RPMI8226 (cell line): ENCODE measurements around the gene OR2T6.
"Not testable (repeated sequence)": the region's sequence is repeated elsewhere in the genome, so short reads cannot be mapped to it uniquely, and the experiment has no call there.

Source experiments
- DNase-seq: peaks from one replicate; pipeline ENCODE4 v3.0.0-alpha.2; 2015

OR2T6 gene, protein sequence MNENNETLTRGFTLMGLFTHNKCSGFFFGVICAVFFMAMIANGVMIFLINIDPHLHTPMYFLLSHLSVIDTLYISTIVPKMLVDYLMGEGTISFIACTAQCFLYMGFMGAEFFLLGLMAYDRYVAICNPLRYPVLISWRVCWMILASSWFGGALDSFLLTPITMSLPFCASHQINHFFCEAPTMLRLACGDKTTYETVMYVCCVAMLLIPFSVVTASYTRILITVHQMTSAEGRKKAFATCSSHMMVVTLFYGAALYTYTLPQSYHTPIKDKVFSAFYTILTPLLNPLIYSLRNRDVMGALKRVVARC

DNA sequence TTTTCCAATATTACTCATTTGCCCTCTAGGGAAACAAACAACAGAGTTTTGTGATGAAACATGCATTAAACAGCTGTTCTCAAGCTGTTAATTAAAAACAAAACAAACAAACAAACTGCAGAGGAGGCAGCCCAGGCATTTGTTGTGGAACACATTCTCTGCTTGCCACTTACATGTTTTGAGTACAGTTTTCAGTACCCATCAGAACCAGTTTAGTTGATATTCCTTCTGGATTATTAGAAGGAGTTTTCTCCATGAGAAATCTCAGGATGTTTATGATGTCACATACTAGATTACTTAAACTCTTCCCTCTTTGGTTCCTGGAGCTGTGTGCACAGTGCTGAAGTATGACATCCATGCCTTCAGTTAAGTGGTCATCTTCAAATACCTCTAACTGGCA lies at the start of gene OR2T6:
OR2T6 (plus strand) TSS at position 301 of the 400 bp plus-strand sequence. CDS start 11,863 bp downstream, outside the sequence.
- no peak for DNase-seq

DNA sequence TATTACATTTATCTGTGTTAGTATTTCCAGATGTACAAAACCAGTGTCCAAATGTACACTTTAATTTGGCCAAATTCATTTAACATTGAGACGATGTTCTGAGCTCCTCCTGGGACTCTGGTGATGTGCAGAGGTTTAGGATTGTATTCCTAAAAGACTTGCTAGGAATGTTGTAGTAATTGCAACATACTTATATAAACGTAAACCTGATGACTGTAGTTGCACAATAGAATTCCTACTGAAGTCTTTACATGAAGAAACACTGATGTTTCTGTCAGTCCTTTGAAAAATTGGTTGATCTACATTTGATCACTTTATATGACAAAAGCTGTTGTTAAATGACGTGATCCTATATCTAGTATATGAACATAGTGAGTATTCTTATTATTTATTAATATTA lies 32.1 kb upstream of the OR2T6 start:
- no peak for DNase-seq

DNA sequence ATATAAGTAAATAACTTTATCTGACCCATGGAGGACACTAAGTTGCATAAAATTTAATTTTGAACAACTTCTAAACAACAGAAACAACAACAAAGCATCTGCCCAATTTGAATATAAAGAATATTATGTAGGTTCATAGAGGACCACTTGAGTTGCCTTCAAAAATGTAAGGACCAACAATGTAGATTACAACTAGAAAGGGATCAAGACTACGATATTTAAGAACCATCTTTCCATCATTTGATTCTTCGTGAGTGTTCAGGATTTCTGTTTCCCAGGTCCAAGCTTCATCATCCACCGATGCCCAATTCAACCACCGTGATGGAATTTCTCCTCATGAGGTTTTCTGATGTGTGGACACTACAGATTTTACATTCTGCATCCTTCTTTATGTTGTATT lies 27.1 kb upstream of the OR2T6 start, which contains the start of gene OR14C36:
OR14C36 (plus strand) TSS at position 301 of the 400 bp plus-strand sequence; CDS start at position 301, 0 bp downstream.
- DNase-seq: no peak

DNA sequence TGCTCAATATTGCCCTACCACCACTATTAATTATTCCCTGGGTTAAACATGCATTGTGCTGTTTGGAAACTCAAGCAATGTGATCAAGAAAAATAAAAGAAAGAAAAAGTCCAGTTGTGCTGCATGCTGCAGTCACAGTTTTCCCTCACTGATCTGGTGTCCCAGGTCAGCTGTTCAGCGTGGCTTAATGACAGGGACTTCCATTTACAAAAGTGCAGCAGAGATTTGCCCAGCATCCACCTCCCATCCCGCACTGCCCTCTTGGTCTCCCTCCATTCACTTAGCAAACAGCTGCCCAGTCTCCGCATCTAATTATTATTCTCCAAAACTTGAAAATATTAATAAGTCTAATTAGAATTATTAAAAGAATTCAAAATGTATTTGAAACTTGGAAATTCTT lies 16.1 kb upstream of the OR2T6 start:
- DNase-seq: no peak

DNA sequence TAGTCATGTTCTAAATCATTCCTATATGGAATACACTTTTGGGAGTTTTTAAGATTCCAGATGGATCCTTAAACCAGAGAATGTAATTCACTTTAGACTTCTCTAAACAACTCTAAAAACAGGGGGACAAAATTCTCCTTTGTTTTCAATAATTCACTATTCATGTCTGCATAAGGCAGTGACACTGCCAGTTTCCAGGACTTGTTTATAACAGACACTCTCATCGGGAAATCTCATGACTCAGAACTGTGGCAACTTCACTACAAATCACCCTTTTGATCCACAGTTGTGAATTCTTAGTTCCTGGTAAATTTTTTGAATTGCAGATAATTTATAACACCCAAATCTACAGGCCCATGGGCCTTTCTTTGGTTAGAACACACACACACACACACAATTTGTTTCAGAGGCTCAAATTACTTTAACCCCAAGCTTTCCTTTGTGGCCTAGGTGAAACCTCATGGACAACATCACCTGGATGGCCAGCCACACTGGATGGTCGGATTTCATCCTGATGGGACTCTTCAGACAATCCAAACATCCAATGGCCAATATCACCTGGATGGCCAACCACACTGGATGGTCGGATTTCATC lies 14.3 kb upstream of the OR2T6 start, which contains the start of gene OR2T4:
OR2T4 (plus strand) TSS at position 545 of the 595 bp plus-strand sequence; CDS start at position 545, 0 bp downstream.
- no peak for DNase-seq

DNA sequence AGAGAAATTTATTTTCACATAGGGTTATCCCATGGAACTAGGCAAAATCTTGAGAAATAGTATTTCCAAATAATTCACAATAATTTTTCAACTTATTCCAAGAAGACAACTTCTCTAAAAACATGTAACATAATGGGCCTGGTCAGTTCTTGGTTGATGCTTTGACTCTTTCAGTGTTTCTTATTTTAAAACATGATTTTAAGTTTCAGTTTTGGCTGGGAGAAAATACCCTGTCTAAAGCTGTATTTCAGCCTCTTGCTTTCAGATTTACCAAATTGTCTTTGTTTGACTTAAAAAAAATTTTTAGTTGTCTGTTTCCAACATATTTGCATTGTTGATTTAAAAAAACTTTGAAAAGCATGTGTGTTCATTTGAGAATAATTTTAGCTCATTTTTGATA lies 8.9 kb upstream of the OR2T6 start:
- no peak for DNase-seq

DNA sequence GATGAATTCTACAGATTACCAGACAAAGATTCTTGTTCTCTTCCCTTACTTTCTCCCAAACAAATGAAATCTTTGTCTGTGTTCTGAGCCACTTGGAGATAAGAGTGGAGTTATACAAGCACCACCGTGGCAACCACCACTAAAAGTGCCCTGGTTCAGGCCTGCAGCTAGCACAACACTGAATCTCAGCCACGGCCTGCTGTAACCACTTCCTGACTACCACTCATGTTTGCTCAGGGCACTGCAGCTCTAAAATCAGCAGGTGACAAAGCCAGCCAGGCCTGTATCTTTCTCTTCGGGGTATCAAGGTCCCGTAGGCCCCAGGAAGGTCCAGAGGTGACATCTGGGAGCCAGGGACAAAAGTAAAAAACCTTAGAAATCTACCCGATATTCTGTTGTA lies 3.2 kb upstream of the OR2T6 start:
- DNase-seq: no peak

DNA sequence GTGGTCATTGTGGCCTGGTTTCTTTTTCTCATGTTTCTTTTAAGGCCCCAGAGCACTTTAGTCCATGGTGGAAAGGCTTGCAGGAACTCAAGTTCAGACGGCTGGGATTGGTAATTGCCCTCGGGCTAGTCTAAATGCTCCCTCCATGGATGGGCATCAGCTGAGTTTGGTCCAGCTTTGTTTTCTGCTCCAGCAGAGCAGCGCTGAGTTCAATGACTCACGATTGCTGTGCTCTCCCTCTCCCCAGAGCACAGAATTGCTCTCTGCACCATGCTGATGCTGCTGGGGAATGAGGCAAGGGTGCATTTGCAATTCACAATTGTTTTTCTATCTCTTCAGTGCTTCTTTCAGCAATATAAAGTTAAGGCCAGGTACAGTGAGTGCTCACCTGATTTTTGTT lies 1.8 kb upstream of the OR2T6 start:
- DNase-seq: no peak

DNA sequence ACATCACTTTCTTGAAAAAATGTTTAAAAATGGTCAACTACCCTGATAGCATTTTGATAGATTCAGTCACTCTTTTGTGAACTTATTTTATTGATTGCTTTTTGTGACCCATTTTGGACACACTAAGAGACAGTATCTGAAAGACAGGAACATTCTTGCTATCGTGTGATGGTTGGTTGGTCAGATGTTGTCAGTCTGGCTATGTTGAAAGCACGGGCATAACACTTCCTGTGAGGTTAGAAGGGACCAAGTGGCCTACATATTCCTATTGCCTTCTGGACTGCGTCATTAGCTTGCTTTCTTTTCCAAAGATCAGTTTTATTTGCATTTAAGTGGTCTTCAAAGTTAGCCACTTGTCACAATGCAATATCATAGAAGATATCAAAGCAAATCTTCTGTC lies 1.4 kb downstream of the OR2T6 start:
- no peak for DNase-seq

DNA sequence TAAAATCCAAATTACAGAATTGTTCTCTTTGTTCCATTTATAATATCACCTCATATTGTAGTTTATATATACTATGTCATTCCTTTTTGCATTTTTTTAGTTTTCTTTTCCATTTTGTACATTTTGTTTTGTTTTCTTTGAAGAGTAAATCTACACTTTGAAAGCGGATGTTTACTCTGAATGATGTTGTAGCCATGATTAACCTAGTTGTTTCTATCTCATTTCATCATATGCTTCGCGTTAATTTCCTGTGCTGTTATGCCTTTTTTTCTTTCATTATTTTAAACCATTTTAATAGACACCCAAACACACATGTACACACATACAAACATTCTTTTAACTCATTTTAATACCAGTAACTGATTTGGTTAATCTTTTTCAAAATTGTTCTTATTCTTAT lies 5.3 kb downstream of the OR2T6 start:
- DNase-seq: no peak

DNA sequence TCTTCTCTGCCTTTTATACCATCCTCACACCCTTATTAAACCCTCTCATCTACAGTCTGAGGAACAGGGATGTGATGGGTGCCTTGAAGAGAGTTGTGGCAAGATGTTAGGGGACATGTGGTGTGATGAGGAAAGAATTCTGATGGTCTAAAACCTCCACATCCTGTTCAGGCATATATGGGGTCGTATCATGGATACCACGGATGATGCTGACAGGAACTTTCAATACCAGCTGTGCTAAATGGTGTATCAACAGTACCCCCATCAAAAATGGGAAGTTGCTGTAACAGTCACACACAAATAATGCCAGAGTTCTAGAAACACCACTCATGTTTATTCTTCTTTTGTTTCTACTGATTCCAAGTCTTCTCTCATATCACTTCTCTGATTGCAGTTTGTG lies 12.9 kb downstream of the OR2T6 start:
- DNase-seq: no peak

DNA sequence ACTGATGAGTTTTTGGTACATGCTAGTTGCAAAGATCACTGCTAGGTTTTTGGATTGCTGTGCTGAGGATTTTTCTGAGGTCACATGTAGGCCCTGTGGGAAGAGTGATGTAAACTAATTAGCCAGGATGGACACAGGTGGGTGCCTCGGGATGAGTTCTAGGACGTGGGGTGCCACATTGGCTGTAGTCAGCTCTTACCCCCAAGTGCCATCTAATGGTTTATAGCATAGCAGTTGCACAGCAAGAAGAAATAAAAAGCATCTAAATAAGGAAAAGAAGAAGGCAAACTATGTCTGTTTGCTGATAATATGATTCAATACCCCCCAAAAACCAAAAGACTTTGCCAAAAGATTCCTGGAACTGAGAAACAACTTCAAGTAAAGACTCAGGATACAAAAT lies 17.5 kb downstream of the OR2T6 start:
- DNase-seq: no peak

DNA sequence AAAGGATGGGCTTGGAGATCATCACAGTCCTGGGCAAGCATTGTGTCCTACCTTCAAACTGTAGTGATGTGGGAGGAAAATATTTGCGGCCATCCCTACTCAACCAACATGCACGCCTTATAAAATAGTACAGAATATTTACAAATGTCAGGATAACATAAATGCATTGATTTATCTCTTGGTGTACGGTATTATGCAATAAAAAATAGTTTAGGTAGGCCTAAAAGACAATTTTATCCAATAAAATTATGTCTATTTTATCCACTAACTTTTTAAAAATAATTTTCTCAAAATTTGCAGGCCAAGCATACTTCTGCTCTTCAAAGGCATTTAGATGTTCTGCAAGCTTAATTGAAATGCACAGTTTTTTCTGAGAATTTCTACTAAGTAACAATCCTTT lies 27.2 kb downstream of the OR2T6 start, which contains the start of gene OR2T1:
OR2T1 (plus strand) TSS at position 301 of the 400 bp plus-strand sequence. CDS start 3,100 bp downstream, outside the sequence.
- no peak for DNase-seq

DNA sequence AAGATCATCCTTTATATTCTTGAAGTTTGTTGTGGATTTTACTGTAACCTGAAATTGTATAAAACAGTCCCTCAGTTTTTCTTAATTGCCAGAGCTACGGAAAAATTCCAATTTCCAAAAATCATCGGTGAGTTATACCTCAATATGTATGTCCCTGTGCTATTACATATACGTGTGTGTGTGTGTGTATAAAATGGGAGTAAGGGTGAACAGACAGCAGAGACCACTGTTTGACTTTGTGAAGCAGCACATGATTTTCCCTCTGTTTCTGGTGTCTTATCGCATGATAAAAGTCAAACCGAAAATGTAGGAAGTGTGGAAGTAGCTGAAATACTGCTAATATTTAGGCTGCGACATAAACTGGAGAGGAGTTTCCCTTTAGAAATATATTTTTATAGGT lies 28.5 kb downstream of the OR2T6 start:
- DNase-seq: peak; percentile 9

DNA sequence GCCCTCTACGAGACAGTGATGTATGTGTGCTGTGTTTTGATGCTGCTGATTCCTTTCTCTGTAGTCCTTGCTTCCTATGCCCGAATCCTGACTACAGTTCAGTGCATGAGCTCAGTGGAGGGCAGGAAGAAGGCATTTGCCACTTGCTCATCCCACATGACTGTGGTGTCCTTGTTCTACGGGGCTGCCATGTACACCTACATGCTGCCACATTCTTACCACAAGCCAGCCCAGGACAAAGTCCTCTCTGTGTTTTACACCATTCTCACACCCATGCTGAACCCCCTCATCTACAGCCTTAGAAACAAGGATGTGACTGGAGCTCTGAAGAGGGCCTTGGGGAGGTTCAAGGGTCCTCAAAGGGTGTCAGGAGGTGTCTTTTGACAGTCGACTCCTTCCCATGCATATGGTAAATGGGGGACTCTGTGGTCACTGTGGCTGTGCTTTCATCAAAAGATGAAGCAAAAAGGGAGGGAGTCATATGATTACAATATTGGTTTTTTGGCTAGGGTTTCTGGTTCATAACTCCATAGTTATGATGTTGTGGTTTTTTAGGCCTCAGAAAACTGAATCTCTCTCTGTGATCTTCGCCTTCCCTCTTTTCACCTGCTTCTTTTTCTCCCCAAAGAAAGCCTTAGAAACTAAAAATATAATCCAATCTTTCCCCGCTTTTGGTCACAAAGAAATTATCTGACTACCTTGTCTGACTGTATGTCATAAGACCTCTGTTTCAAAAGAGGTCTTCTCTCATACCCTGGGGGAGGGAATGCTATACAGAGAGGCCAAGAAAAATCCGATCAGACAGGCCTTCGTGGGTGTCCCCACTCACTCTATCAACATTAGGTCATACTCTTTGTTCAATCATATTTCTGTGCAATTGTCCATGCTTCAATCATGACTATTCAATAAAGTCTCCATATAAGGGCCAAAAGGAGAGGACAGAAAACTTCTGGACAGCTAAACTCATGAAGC lies 31.5 kb downstream of the OR2T6 start:
- no peak for DNase-seq

DNA sequence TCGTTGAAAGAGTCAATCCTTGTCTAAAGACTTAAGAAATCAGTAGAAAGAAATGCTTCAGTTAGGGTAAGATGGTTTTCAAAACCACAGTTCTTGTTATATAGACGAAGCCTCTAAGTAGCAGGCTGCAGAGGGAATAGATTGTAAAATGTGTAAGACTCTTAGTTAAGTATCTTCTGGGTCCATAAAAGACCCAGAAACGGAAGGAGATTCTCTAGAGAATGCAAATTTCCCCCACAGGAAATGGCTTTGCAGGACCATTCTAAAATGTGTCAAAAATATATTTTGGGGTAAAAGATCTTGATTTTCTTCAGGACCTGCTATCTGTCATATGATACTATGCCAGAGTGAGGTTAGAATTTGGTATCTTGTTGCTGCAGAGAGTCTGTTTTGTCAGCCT lies 40.7 kb downstream of the OR2T6 start:
- no peak for DNase-seq

DNA sequence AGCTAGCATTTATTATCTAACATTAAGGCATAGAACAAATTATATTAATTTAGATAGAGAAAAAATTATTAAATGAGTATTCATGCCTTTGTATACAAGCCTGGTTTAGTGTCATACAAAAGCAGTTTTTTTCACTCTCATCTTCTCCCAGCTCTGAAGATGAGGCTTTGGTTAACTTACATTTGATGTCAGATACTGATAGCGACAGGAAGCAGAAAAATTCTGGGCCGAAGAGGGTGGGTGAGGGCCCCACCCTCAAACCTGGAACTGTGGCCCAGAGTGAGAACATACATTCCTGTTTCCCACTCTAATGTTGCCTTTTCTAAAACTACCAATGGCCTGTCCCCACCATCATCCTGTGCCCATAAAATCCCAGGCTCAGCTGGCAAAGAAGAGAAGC lies 42.3 kb downstream of the OR2T6 start:
- DNase-seq: no peak

DNA sequence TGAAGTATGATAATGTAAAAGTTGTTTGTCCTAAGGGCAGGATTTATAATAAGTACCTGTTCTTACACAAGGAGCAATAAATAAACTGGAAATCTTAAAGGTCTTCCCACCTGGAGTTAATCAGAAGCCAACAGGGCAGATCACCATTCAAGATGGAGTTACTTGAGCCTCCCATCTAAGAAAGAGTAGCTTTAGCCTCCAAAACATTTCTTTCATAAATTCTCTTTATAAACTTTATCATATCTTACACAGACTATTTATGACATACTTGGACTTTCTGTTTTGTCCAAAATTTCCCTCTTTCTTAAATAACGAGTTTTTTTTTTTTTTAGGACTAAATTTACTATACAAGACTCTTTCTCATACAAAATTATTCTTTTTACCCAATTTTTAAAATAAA lies 45.8 kb downstream of the OR2T6 start:
- no peak for DNase-seq

DNA sequence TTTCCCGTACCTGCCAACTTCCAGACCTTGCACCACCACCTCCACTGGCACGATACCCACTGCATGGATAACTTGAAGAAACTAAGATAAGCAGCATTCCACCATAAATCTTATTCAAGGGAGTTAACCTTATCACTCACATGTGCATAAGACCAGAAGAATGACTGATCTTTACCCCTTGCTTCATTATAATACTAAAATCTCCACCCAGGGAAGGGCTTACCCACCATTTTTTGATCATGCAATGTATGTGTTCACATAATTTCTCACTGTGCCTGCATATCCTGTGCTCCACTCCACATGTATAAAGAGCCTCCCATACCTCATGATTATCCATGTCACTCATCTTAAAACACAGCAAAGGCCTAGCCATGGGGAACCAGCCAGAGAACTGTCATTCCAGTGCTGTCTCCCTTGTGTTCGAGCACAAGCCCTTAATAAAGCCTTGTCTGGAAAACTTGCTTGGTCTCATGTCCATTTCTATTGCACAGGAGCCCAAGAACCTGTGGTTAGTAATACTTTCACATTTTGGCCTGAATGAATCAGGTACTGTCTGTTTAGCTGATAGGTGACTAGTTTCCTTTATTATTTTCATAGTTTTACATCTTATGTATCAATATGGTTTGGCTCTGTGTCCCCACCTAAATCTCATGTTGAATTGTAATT lies 52.1 kb downstream of the OR2T6 start:
- not testable (repeated sequence) for DNase-seq

DNA sequence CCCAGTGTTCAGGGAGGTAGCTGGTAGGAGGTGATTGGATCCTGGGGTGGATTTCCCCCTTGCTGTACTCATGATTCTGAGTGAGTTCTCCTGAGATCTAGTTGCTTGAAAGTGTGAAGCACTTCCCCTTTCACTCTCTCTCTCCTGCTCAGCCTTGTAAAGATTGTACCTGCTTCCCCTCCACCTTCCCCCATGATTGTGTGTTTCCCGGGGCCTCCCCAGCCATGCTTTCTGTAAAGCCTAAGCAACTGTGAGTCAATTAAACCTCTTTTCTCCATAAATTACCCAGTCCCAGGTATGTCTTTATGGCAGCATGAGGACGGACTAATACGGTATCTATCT lies 52.6 kb downstream of the OR2T6 start:
- DNase-seq: not testable (repeated sequence)

DNA sequence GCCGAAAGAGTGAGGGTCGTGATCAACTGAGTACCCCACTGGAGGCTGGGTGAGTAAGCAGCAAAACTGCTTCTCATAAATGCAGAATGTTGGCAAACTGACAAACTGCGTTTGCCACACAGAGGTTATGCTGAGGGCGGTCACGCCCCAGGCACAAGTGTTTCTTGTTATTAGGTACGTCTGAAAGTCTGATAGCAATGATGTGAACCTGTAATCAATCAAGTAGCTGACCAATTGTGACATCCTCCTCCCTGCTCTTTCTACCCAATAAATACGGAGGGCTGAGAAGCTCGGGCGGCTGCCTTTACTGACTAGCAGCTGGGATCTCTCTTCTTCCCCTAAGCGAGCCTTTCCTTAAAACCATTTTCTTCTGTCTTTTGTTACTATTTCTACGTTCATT lies 56.1 kb downstream of the OR2T6 start:
- DNase-seq: not testable (repeated sequence)

DNA sequence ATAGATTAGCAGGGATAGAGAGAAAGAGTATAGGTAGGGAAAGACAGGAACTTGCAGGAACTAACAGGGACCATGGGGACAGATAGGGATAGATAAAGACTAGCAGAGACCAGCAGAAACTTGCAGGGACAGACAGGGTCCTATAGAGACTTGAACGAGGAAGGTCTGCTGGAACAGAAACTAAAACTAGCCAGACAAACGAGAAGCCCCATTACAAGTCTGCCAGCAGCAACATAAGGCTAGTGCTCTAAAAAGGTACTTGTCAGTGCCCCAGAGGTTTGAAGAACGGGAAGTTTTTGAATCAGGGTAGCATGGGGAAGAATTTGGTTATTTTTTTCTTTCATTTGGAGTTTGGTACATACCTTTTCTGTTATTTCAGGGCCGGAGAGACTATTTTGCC lies 56.7 kb downstream of the OR2T6 start:
- not testable (repeated sequence) for DNase-seq
